Trophoblast cell (in vitro differentiated cells and primary cell): ENCODE measurements around the gene KDF1.

ENCODE experiments used
- DNase-seq, 2 donors: peaks; one replicate each; pipeline ENCODE4 v3.0.0-alpha.2; 2016
- H2AFZ ChIP-seq: 2 replicates; pipeline ENCODE4 v1.6.1; 2013; ENCODE audit warnings: low read length, moderate library complexity, mild to moderate bottlenecking; ENCODE audit not compliant: insufficient read depth, poor library complexity
- H2AK5ac ChIP-seq: 2 replicates; pipeline ENCODE4 v1.6.1; 2013; ENCODE audit warnings: mild to moderate bottlenecking, low read length
- H2BK120ac ChIP-seq: 2 replicates; pipeline ENCODE4 v1.6.1; 2013; ENCODE audit warnings: low read length, mild to moderate bottlenecking, moderate library complexity; ENCODE audit not compliant: insufficient read depth, poor library complexity
- H2BK12ac ChIP-seq: 2 replicates; pipeline ENCODE4 v1.6.1; 2013; ENCODE audit warnings: mild to moderate bottlenecking, low read length, moderate library complexity
- H2BK5ac ChIP-seq: 2 replicates; pipeline ENCODE4 v1.6.1; 2013; ENCODE audit warnings: low read length, low read depth, moderate library complexity, mild to moderate bottlenecking; ENCODE audit not compliant: poor library complexity
- H3K14ac ChIP-seq: 2 replicates; pipeline ENCODE4 v1.6.1; 2013; ENCODE audit warnings: mild to moderate bottlenecking, low read length
- H3K18ac ChIP-seq: 2 replicates; pipeline ENCODE4 v1.6.1; 2013; ENCODE audit warnings: mild to moderate bottlenecking, low read length
- H3K23ac ChIP-seq: 2 replicates; pipeline ENCODE4 v1.6.1; 2013; ENCODE audit warnings: low read length
- H3K27ac ChIP-seq: 2 replicates; pipeline ENCODE4 v1.5.1; 2013; ENCODE audit warnings: low read depth, mild to moderate bottlenecking, inconsistent platforms, low read length, moderate library complexity
- H3K27me3 ChIP-seq: 2 replicates; pipeline ENCODE4 v1.6.1; 2013; ENCODE audit warnings: inconsistent platforms, mild to moderate bottlenecking, low read length, moderate library complexity; ENCODE audit not compliant: insufficient read depth
- H3K36me3 ChIP-seq, 2 experiments: 1 replicate in 1 of 2; 2 replicates in 1 of 2; pipeline ENCODE4 v1.6.1; 2013; ENCODE audit warnings: low read length in 2 of 2, mild to moderate bottlenecking in 2 of 2, moderate library complexity in 1 of 2; ENCODE audit not compliant: insufficient read depth in 2 of 2, control insufficient read depth in 1 of 2
- H3K4ac ChIP-seq: 2 replicates; pipeline ENCODE4 v1.6.1; 2013; ENCODE audit warnings: low read depth, mild to moderate bottlenecking, low read length, moderate library complexity
- H3K4me1 ChIP-seq, 2 experiments: 1 replicate in 1 of 2; 2 replicates in 1 of 2; pipeline ENCODE4 v1.6.1; 2013; ENCODE audit warnings: low read length in 2 of 2, mild to moderate bottlenecking in 2 of 2, moderate library complexity in 1 of 2; ENCODE audit not compliant: insufficient read depth in 2 of 2, control insufficient read depth in 1 of 2
- H3K4me2 ChIP-seq: 2 replicates; pipeline ENCODE4 v1.6.1; 2013; ENCODE audit warnings: inconsistent platforms, mild to moderate bottlenecking, low read length, moderate library complexity
- H3K4me3 ChIP-seq: 2 replicates; pipeline ENCODE4 v1.5.1; 2013; ENCODE audit warnings: mild to moderate bottlenecking, low read depth, low read length, inconsistent platforms
- H3K79me1 ChIP-seq: one replicate; pipeline ENCODE4 v1.6.1; 2013; ENCODE audit warnings: low read length
- H3K79me2 ChIP-seq: 2 replicates; pipeline ENCODE4 v1.6.1; 2013; ENCODE audit warnings: low read length, mild to moderate bottlenecking; ENCODE audit not compliant: control insufficient read depth, insufficient read depth, poor library complexity
- H3K9ac ChIP-seq: 2 replicates; pipeline ENCODE4 v1.6.1; 2013; ENCODE audit warnings: mild to moderate bottlenecking, low read length
- H3K9me3 ChIP-seq: 2 replicates; pipeline ENCODE4 v1.6.1; 2013; ENCODE audit warnings: low read depth, mild to moderate bottlenecking, control low read depth, inconsistent platforms, low read length; ENCODE audit not compliant: insufficient read depth
- H4K12ac ChIP-seq: 2 replicates; pipeline ENCODE4 v1.6.1; 2013; ENCODE audit warnings: low read depth, mild to moderate bottlenecking, low read length, moderate library complexity
- H4K8ac ChIP-seq: 2 replicates; pipeline ENCODE4 v1.6.1; 2013; ENCODE audit warnings: low read depth, mild to moderate bottlenecking, low read length, moderate library complexity
- H4K91ac ChIP-seq: one replicate; pipeline ENCODE4 v1.6.1; 2013; ENCODE audit warnings: low read depth, mild to moderate bottlenecking, low read length, moderate library complexity
- WGBS: extraction: QIAGEN DNeasy Blood & Tissue Kit; methylation state at CpG from one replicate; pipeline ENCODE4 v1.1.7; 2013; ENCODE audit warnings: missing lambda C conversion rate; ENCODE audit not compliant: insufficient read length, insufficient coverage; ENCODE audit errors: extremely low coverage; 5-methylcytosine and 5-hydroxymethylcytosine counted together

Gene KDF1

DNA sequence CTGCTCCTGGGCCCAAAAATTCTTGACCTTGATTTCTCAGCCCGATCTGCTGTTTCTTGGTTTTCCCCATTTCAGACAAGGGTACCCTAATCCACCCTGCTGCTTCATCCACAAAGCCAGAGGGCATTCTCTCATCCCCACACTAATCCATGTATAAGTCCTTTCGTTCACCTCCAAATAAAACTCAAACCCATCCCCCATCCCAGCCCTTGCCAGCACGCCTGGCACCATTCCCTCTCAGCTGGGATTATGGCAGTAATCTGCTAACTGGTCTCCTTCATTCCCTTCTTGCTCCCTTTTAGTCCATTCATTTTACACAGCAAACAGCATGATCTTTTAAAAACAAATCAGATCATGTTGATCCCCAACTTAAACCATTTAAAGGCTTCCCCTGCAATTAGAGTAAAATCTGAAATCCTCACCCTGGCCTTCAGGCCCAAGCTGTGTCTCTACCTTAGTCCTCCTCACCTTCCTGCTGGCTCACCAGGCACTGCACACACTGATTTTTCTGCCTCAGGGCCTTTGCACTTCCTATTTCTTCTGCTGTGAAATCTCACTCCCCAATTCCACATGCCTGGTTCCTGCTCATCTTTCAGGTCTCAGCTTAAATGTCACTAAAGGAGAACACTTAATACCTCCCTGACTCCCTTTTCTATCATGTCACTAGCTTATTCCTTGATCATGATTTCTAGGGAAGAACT is 21.0 kb upstream of the KDF1 start:
- WGBS: no CpG with 5 or more reads among the region's 3 CpGs
- peaks cover 0 to 2% of the 10 kb centered on the region in 2 experiments for H3K4me1 ChIP-seq
- H2BK120ac ChIP-seq: no peak overlapping the region

DNA sequence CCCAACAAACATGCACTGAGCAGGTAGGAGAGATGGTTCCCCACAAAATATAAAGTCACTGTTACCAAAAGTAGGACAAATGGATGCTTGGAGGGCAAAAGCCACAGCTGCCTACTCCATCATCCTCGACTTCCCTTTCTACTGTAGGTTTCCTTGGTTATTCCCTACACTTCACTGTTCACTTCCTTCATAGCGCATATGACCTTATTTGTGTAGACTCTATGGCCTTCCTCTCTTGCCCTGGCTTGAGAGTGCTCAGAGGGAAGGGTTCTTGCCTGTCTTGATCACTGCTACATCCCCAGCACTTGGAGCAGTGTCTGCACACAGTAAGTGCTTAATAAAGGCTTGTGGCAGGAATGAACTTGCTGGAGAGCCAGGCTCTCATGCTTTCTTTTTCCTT is 18.6 kb upstream of the KDF1 start:
- Histone ChIP-seq H4K12ac (no peak overlapping the region), H4K91ac (no peak overlapping the region)
- no CpG with 5 or more reads among the region's 2 CpGs for WGBS

More for the DNA sequence above, 21.0 kb upstream of the KDF1 start:
- H2BK5ac ChIP-seq: no peak overlapping the region
- no peak overlapping the region for H3K18ac ChIP-seq
- H3K23ac ChIP-seq: no peak overlapping the region
- H4K91ac ChIP-seq: no peak overlapping the region
- H4K8ac ChIP-seq: no peak overlapping the region
- no peak overlapping the region for H4K12ac ChIP-seq
- no peaks in the 10 kb centered on the region for H3K9me3 ChIP-seq
- H2BK12ac ChIP-seq: no peak overlapping the region
- no peak overlapping the region for H2AFZ ChIP-seq
- no peak overlapping the region for H3K4me3 ChIP-seq
- no peaks in the 10 kb centered on the region for H3K79me1 ChIP-seq
- no peak overlapping the region for H3K4ac ChIP-seq
- no peak overlapping the region for H2AK5ac ChIP-seq
- DNase-seq: no peak
- H3K27me3 ChIP-seq: no peaks in the 10 kb centered on the region
- H3K9ac ChIP-seq: no peak overlapping the region
- no peak overlapping the region for H3K14ac ChIP-seq
- no peaks in the 10 kb centered on the region for H3K36me3 ChIP-seq
- H3K79me2 ChIP-seq: no peaks in the 10 kb centered on the region
- no peak overlapping the region for H3K27ac ChIP-seq
- H3K4me2 ChIP-seq: no peak overlapping the region

DNA sequence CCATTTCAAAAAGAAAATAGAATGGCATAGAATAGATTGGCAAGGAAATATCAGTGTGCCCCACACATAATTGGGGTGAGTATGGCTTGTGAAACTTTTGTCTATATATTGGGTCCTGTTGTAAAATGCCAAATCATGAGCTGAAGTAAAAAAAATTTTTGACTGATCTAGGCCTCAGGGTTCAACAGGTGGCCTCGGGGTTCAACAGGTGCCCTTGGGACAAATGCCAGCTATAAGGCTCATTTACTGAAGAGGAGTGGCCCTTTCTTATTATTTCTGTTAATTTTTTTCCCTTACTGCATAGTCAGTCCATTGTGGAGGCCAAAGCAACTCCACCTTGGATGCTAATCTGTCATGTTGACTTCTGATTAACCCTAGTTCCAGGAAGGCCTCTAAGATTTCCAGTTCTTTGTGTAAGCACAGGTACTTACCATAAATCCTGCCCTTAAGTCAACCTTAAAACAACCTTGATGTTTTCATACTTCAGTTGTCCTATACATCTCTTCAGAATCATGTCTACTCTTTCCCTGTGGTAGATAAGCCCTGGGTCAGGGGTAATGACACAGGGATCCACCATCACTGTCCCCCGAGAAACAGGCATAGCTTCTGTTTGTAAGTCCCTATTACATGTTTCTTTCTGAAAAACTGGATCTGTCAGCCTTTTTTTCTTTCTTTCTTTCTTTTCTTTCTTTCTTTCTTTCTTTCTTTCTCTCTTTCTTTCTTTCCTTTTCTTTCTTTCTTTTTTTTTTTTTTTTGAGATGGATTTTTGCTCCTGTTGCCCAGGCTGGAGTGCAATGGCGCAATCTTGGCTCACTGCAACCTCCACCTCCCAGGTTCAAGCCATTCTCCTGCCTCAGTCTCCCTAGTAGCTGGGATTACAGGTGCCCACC is 16.6 kb upstream of the KDF1 start:
- Histone ChIP-seq H4K12ac (no peak overlapping the region), H3K27me3 (no peaks in the 10 kb centered on the region), H3K36me3 (no peaks in the 10 kb centered on the region), H2BK120ac (no peak overlapping the region), H3K79me2 (no peaks in the 10 kb centered on the region), H3K79me1 (no peaks in the 10 kb centered on the region), H4K8ac (no peak overlapping the region), H3K4me3 (no peak overlapping the region), H3K9ac (no peak overlapping the region), H3K27ac (no peak overlapping the region), H2BK12ac (no peak overlapping the region), H3K14ac (no peak overlapping the region), H2BK5ac (no peak overlapping the region), H3K9me3 (no peaks in the 10 kb centered on the region), H3K18ac (no peak overlapping the region), H3K4me2 (no peak overlapping the region), H2AFZ (no peak overlapping the region), H3K23ac (no peak overlapping the region), H2AK5ac (no peak overlapping the region), H3K4ac (no peak overlapping the region), H4K91ac (no peak overlapping the region), H3K4me1 (peaks cover 0 to 2% of the 10 kb centered on the region in 2 experiments)
- no CpG with 5 or more reads among the region's 3 CpGs for WGBS
- DNase-seq: no peak

More for the DNA sequence above, 18.6 kb upstream of the KDF1 start:
- Histone ChIP-seq H3K79me2 (no peaks in the 10 kb centered on the region), H3K14ac (no peak overlapping the region), H3K79me1 (no peaks in the 10 kb centered on the region), H3K4ac (no peak overlapping the region), H3K27me3 (no peaks in the 10 kb centered on the region), H2AK5ac (no peak overlapping the region), H2BK12ac (no peak overlapping the region), H4K8ac (no peak overlapping the region), H3K27ac (no peak overlapping the region), H2AFZ (no peak overlapping the region), H3K18ac (no peak overlapping the region), H3K4me1 (peaks cover 0 to 2% of the 10 kb centered on the region in 2 experiments), H3K36me3 (no peaks in the 10 kb centered on the region), H3K23ac (no peak overlapping the region), H3K4me2 (no peak overlapping the region), H3K4me3 (no peak overlapping the region), H2BK120ac (no peak overlapping the region), H2BK5ac (no peak overlapping the region), H3K9ac (no peak overlapping the region), H3K9me3 (no peaks in the 10 kb centered on the region)
- DNase-seq: no peak

DNA sequence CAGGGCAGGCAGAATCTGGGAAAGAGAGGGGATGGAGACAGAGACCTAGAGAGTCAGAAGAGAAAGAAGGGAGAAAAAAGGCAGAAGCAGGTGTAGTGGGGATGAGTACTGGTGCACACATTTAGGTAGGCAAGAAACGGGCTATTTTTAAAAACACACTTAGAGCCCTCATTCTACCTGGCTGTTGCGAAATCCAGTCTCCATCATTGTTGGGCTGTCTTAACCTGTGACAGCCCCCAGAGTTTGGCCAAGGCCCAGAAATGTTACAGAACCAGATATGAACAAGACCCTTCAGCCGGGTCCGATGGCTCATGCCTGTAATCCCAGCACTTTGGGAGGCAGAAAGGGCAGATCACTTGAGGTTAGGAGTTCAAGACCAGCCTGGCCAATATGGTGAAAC is 12.6 kb upstream of the KDF1 start:
- Histone ChIP-seq H3K4me2 (no peak overlapping the region), H2AFZ (no peak overlapping the region), H3K9ac (no peak overlapping the region), H3K14ac (no peak overlapping the region), H3K27me3 (no peaks in the 10 kb centered on the region), H2BK5ac (no peak overlapping the region), H3K4me3 (no peak overlapping the region), H3K27ac (no peak overlapping the region), H3K4ac (no peak overlapping the region), H4K8ac (no peak overlapping the region), H4K12ac (no peak overlapping the region), H3K23ac (no peak overlapping the region), H3K4me1 (peaks cover 0 to 2% of the 10 kb centered on the region in 2 experiments), H2BK12ac (no peak overlapping the region), H3K18ac (no peak overlapping the region), H4K91ac (no peak overlapping the region), H3K79me1 (no peaks in the 10 kb centered on the region), H3K79me2 (no peaks in the 10 kb centered on the region), H2BK120ac (no peak overlapping the region), H3K9me3 (no peaks in the 10 kb centered on the region), H2AK5ac (no peak overlapping the region), H3K36me3 (no peaks in the 10 kb centered on the region)
- WGBS: no CpG with 5 or more reads among the region's 4 CpGs
- DNase-seq: no peak
